ENCODE measurements around the gene PRKCA. TPM values are rescaled to one million over a fixed set of nuclear protein-coding genes. Genes with fewer than 3 reads are reported as not detected.

The PRKCA gene
- total RNA-seq, 1 donor from 2014 or later, result 6.7 TPM

- TF ChIP-seq, protein P1, sequence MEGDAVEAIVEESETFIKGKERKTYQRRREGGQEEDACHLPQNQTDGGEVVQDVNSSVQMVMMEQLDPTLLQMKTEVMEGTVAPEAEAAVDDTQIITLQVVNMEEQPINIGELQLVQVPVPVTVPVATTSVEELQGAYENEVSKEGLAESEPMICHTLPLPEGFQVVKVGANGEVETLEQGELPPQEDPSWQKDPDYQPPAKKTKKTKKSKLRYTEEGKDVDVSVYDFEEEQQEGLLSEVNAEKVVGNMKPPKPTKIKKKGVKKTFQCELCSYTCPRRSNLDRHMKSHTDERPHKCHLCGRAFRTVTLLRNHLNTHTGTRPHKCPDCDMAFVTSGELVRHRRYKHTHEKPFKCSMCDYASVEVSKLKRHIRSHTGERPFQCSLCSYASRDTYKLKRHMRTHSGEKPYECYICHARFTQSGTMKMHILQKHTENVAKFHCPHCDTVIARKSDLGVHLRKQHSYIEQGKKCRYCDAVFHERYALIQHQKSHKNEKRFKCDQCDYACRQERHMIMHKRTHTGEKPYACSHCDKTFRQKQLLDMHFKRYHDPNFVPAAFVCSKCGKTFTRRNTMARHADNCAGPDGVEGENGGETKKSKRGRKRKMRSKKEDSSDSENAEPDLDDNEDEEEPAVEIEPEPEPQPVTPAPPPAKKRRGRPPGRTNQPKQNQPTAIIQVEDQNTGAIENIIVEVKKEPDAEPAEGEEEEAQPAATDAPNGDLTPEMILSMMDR (conservative IDR thresholded peaks at IDR 0.05; ENCODE audit: low read depth, low read length), result no peak
- H3K4me3 ChIP-seq (ENCODE audit: low read depth, low read length), result no peak overlapping the region
- no peak for DNase-seq (ENCODE audit: low read depth)
These were observed 435.9 kb downstream of the PRKCA start for GRCh38 chr17:66738301-66738700.

DNA sequence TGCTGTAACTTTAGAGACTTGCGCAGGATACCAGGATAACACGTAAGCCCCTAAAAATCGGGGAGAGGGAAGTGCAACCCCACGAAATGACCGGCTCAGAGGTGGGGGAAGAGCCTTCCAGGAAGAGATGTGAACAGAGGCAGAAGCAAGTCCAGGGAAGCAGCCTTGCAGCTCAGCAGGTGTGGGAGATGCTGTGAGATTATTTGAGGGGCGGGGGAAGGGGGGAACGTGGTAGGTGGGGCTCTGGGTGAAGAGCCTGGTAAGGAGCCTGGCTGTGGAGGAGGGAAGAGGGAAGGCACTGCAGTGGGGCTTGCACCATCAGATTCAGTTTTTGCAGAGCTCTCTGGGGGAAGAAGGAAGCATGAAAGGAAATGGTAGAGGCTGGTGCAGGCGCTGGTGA lies 437.1 kb downstream of the PRKCA start:
- no peak for DNase-seq (ENCODE audit: low read depth)
- no peak overlapping the region for H3K4me3 ChIP-seq (ENCODE audit: low read depth, low read length)
- TF ChIP-seq, protein P1 (conservative IDR thresholded peaks at IDR 0.05; ENCODE audit: low read depth, low read length), result no peak

DNA sequence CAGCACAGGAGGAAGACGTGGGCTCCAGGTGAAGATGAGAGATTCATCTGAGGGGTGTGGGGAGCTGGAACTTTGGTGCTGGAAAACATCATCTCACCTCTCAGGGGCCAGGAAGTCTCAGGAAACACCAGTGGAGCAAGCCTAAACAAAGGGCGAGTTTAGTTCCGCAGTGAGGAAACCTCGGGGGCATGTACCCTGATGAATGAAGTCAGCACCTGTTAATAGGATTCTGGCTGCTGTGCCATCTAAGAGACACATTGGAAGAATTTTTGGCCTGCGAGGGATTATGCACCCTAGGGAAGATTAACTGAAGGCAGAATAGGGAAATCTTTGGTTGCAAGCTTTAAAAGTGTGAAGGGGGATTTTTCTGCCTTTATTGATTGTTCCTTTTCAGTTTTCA lies 437.8 kb downstream of the PRKCA start:
- TF ChIP-seq, protein P1 (conservative IDR thresholded peaks at IDR 0.05; ENCODE audit: low read depth, low read length), result no peak
- no peak for DNase-seq (ENCODE audit: low read depth)
- H3K4me3 ChIP-seq (ENCODE audit: low read depth, low read length), result no peak overlapping the region

GRCh38 chr17:66743511-66743910 lies 441.1 kb downstream of the PRKCA start:
- no peak for DNase-seq (ENCODE audit: low read depth)
- TF ChIP-seq, protein P1 (conservative IDR thresholded peaks at IDR 0.05; ENCODE audit: low read depth, low read length), result no peak
- no peak overlapping the region for H3K4me3 ChIP-seq (ENCODE audit: low read depth, low read length)

DNA sequence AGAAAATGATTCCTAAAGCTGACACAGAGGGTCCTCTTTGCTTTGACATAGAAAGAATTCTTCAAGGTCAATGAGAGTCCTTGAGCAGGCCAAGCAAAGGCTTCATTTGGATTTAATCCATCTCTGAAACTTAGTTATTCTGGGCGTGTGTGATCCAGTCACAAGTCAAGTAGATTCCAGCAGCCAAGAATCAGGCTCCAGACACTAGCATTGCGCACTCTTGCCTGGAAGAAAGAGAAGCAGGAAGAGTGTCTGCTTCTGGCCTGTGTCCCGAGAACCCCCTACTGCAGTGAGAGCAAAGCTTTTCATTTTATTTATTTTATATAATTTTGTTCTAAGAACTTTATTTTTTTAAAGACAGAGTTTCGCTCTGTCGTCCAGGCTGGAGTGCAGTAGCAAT lies 444.3 kb downstream of the PRKCA start:
- DNase-seq (ENCODE audit: low read depth), result no peak
- H3K4me3 ChIP-seq (ENCODE audit: low read depth, low read length), result no peak overlapping the region
- TF ChIP-seq, protein P1 (conservative IDR thresholded peaks at IDR 0.05; ENCODE audit: low read depth, low read length), result no peak

GRCh38 chr17:66747578-66748275 lies 445.3 kb downstream of the PRKCA start:
- TF ChIP-seq, protein P1 (conservative IDR thresholded peaks at IDR 0.05; ENCODE audit: low read depth, low read length), result no peak
- no peak for DNase-seq (ENCODE audit: low read depth)
- no peak overlapping the region for H3K4me3 ChIP-seq (ENCODE audit: low read depth, low read length)

- no peak for DNase-seq (ENCODE audit: low read depth)
- H3K4me3 ChIP-seq (ENCODE audit: low read depth, low read length), result no peak overlapping the region
- TF ChIP-seq, protein P1 (conservative IDR thresholded peaks at IDR 0.05; ENCODE audit: low read depth, low read length), result no peak
These were observed 446.2 kb downstream of the PRKCA start for GRCh38 chr17:66748578-66748977.
